ENCODE data around the gene FHOD1.

DNA sequence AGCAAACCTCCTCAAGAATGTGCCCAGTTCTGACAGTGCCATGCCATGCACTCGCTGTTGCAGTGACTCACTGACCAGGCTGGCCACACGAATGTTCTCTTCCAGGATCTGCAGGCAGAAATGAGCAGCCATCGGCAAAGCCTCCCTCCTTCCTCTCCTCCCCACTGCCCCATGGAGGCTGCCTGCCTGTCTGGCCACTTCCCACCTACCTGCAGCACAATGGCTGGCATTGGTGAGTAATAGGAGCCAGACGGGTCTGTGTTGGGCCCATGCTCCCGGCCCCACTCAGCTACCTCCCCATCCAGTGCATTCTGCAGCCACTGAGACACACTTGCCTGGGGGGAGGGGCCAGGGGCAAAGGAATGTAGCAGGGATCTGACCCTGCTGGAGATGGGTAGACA lies 60.7 kb downstream of the FHOD1 start:
- TF ChIP-seq, protein P1, sequence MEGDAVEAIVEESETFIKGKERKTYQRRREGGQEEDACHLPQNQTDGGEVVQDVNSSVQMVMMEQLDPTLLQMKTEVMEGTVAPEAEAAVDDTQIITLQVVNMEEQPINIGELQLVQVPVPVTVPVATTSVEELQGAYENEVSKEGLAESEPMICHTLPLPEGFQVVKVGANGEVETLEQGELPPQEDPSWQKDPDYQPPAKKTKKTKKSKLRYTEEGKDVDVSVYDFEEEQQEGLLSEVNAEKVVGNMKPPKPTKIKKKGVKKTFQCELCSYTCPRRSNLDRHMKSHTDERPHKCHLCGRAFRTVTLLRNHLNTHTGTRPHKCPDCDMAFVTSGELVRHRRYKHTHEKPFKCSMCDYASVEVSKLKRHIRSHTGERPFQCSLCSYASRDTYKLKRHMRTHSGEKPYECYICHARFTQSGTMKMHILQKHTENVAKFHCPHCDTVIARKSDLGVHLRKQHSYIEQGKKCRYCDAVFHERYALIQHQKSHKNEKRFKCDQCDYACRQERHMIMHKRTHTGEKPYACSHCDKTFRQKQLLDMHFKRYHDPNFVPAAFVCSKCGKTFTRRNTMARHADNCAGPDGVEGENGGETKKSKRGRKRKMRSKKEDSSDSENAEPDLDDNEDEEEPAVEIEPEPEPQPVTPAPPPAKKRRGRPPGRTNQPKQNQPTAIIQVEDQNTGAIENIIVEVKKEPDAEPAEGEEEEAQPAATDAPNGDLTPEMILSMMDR (IDR thresholded peaks at IDR 0.05), result no peak
- no peak for TF ChIP-seq POLR2A (IDR thresholded peaks at IDR 0.05)
